OCI-LY3 (cell line): ENCODE results near the gene GJC2.

Experiments
- H2AFZ ChIP-seq: fragments of 200-600, 300-600 bp; shearing (Covaris generic); 2 replicates; pipeline ENCODE4 v1.6.0; 2014; ENCODE audit warnings: antibody characterized with exemption, low read depth, low read length
- H3K27ac ChIP-seq: fragments of 200-600, 300-600 bp; sonication (generic); 2 replicates; pipeline ENCODE4 v1.5.1; 2014; ENCODE audit warnings: mild to moderate bottlenecking, low read length, moderate library complexity, mixed read lengths
- H3K27me3 ChIP-seq: fragments of 200-600, 300-600 bp; sonication (generic); 2 replicates; pipeline ENCODE4 v1.6.1; 2014; ENCODE audit warnings: low read depth, low read length, mixed read lengths
- H3K36me3 ChIP-seq: fragments of 200-600, 300-600 bp; sonication (generic); replicated peaks from 2 replicates; pipeline ENCODE3; 2014; ENCODE audit warnings: low read depth, low read length, mixed read lengths
- H3K4me1 ChIP-seq: fragments of 300-600, 200-600 bp; sonication (generic); 2 replicates; pipeline ENCODE4 v1.6.1; 2014; ENCODE audit warnings: low read length, mixed read lengths
- H3K4me2 ChIP-seq: fragments of 200-600, 300-600 bp; sonication (generic); 2 replicates; pipeline ENCODE4 v1.6.1; 2014; ENCODE audit warnings: low read length, mixed read lengths
- H3K4me3 ChIP-seq: fragments of 300-600, 200-600 bp; sonication (generic); 2 replicates; pipeline ENCODE4 v1.5.1; 2014; ENCODE audit warnings: antibody characterized with exemption, mild to moderate bottlenecking, low read length, moderate library complexity
- H3K79me2 ChIP-seq: fragments of 300-600, 200-600 bp; shearing (Covaris generic); 2 replicates; pipeline ENCODE4 v1.6.1; 2014; ENCODE audit warnings: mild to moderate bottlenecking, low read length, mixed read lengths
- H3K9ac ChIP-seq: fragments of 300-600, 200-600 bp; shearing (Covaris generic); 2 replicates; pipeline ENCODE4 v1.6.0; 2014; ENCODE audit warnings: mild to moderate bottlenecking, low read length, moderate library complexity
- H3K9me3 ChIP-seq: fragments of 200-600, 300-600 bp; shearing (Covaris generic); 2 replicates; pipeline ENCODE4 v1.6.1; 2014; ENCODE audit warnings: low read length, mixed read lengths; ENCODE audit not compliant: insufficient read depth
- H4K20me1 ChIP-seq: fragments of 200-600, 300-600 bp; sonication (generic); 2 replicates; pipeline ENCODE4 v1.6.1; 2016; ENCODE audit warnings: low read length, mixed read lengths; ENCODE audit not compliant: insufficient read depth
- EZH2phosphoT487 ChIP-seq: fragments of 200-600 bp; shearing (Covaris generic); IDR thresholded peaks from 2 replicates; pipeline ENCODE4 v1.6.1; 2018; ENCODE audit warnings: antibody characterized with exemption, mixed run types, low read depth
- TF ChIP-seq, protein P1 (sequence below): fragments of 200-600, 300-600 bp; sonication (generic); IDR thresholded peaks from 2 replicates; pipeline ENCODE4 v1.5.1; 2014; ENCODE audit warnings: antibody characterized with exemption, low read length, low read depth

GJC2 gene

DNA sequence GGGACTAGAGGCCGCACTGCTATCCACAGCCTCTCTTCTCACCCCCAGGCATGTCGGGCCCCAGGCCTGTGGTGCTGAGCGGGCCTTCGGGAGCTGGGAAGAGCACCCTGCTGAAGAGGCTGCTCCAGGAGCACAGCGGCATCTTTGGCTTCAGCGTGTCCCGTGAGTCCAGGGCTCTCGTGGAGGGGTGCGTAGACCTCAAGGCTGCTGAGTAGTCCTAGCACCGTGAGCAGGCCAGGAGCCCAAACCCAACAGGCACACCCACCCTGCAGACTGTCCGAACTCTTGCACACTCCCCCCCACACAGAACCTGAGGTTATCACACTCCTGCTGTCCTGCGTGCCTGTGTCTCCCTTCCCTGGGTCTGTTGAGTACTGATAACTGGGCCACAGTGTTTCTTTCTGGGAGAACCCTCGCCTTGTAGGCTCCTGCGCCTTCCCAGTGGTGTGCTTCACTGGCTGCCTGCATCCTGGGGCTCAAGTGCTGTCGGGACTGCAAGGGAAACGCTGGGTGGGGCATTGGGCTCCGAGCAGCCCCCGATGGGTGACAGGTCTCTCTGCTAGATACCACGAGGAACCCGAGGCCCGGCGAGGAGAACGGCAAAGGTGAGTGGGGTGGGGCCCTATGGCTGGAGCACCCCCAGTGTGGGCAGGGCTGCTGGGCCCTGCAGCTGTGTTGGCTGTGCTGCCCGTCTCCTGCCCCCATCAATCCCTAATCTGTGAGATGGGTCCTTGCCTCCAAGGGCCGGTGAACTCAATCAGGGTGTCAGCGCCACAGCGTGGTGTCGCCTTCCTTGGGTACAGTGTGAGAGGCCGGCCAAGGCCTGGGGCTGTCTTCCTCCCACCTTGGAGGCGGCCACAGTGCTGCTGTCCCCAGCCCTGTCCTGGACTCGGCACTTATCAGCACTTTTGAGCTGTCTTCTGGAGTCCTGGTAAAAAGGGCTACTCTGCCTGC lies 4.0 kb upstream of the GJC2 start:
- peaks cover 60% of the 10 kb centered on the region for H3K79me2 ChIP-seq
- peaks cover 39% of the 10 kb centered on the region for H4K20me1 ChIP-seq
- H2AFZ ChIP-seq = no peak overlapping the region
- no peak overlapping the region for H3K9ac ChIP-seq
- TF ChIP-seq EZH2phosphoT487 = no peak
- TF ChIP-seq, protein P1, sequence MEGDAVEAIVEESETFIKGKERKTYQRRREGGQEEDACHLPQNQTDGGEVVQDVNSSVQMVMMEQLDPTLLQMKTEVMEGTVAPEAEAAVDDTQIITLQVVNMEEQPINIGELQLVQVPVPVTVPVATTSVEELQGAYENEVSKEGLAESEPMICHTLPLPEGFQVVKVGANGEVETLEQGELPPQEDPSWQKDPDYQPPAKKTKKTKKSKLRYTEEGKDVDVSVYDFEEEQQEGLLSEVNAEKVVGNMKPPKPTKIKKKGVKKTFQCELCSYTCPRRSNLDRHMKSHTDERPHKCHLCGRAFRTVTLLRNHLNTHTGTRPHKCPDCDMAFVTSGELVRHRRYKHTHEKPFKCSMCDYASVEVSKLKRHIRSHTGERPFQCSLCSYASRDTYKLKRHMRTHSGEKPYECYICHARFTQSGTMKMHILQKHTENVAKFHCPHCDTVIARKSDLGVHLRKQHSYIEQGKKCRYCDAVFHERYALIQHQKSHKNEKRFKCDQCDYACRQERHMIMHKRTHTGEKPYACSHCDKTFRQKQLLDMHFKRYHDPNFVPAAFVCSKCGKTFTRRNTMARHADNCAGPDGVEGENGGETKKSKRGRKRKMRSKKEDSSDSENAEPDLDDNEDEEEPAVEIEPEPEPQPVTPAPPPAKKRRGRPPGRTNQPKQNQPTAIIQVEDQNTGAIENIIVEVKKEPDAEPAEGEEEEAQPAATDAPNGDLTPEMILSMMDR = no peak
- peaks cover 7% of the 10 kb centered on the region for H3K4me1 ChIP-seq
- H3K4me3 ChIP-seq = no peak overlapping the region
- H3K27me3 ChIP-seq = no peaks in the 10 kb centered on the region
- no peak overlapping the region for H3K4me2 ChIP-seq
- no peak overlapping the region for H3K27ac ChIP-seq
- H3K36me3 ChIP-seq = peaks cover 12% of the 10 kb centered on the region
- no peaks in the 10 kb centered on the region for H3K9me3 ChIP-seq

DNA sequence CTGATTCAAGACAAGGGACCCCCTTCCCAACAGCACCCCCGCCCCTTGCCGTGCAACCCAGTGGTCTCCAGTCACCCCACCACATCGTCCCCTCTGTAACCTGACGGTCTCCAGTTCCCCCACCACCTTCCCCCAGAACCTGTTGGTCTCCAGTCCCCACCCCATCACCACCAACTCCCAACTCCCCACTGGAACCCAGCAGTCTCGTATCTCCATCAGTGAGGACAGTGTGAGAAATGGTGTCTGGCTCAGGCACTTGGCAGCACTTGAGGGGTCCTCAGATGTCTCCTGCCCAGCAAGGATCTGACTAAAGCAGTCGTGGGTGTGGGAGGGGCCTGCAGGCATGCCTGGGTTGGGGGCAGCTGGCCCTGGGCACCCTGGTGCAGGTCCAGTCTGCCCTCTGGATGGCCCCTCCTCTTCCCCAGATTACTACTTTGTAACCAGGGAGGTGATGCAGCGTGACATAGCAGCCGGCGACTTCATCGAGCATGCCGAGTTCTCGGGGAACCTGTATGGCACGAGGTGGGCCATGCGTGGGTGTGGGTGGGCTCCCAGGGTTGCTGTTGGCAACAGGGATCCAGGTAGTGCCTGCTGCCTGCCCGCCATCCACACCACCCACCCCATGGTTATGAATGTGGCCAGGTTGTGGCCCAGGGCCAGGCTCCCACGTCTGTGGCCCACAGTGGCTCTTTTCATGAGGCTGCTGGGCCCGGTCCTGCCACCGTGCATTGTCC lies 3.1 kb upstream of the GJC2 start:
- TF ChIP-seq, protein P1 = no peak
- no peak for TF ChIP-seq EZH2phosphoT487
- no peak overlapping the region for H3K9ac ChIP-seq
- no peak overlapping the region for H3K4me2 ChIP-seq
- no peak overlapping the region for H3K4me3 ChIP-seq
- H3K79me2 ChIP-seq = peaks cover 51% of the 10 kb centered on the region
- H2AFZ ChIP-seq = no peak overlapping the region
- H3K27ac ChIP-seq = no peak overlapping the region
- no peaks in the 10 kb centered on the region for H3K9me3 ChIP-seq
- H4K20me1 ChIP-seq = peaks cover 35% of the 10 kb centered on the region
- H3K4me1 ChIP-seq = peaks cover 3% of the 10 kb centered on the region
- H3K36me3 ChIP-seq = peaks cover 10% of the 10 kb centered on the region
- no peaks in the 10 kb centered on the region for H3K27me3 ChIP-seq

DNA sequence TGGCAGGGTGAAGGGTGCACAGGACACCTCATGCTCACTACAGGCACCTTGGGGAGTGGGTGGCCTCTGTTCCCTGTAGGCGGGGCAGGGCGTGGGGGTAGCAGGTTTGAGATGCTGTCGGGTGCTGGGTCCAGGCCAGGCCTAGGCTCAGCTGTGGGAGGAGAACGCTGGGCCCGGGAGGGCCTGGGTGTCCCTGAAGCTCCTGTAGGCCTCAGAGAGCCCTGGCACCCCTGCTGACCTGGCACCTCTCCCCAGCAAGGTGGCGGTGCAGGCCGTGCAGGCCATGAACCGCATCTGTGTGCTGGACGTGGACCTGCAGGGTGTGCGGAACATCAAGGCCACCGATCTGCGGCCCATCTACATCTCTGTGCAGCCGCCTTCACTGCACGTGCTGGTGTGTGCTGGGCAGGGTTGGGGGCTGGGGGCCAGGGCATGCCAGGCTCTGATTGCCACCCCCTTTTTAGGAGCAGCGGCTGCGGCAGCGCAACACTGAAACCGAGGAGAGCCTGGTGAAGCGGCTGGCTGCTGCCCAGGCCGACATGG lies 2.5 kb upstream of the GJC2 start:
- TF ChIP-seq, protein P1 = no peak
- TF ChIP-seq EZH2phosphoT487 = no peak
- H3K9me3 ChIP-seq = no peaks in the 10 kb centered on the region
- H3K4me1 ChIP-seq = no peaks in the 10 kb centered on the region
- no peak overlapping the region for H3K4me3 ChIP-seq
- H2AFZ ChIP-seq = no peak overlapping the region
- H3K79me2 ChIP-seq = peaks cover 45% of the 10 kb centered on the region
- H3K4me2 ChIP-seq = no peak overlapping the region
- H3K9ac ChIP-seq = no peak overlapping the region
- H4K20me1 ChIP-seq = peaks cover 29% of the 10 kb centered on the region
- no peaks in the 10 kb centered on the region for H3K27me3 ChIP-seq
- peaks cover 6% of the 10 kb centered on the region for H3K36me3 ChIP-seq
- no peak overlapping the region for H3K27ac ChIP-seq

DNA sequence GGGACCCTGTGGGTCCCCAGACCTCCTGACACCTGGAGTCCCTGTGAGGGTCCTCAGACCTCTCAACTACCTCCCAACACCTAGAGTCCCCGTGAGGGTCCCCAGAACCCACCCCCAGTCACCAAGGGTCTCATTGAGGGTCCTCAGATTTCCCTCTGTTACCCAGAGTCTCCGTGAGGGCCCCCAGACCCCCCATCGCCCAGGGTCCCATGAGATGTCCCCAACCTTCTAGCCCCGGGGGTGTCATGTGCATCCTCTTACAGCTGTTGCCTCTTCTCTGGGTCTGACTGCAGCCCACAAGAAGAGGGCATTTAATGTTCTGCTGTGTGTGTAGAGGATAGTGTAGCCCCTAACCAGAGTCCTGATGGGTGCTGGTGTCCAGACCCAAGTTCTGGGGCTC lies 2.0 kb upstream of the GJC2 start:
- Histone ChIP-seq H3K27me3 (no peaks in the 10 kb centered on the region), H3K27ac (no peak overlapping the region), H3K4me3 (no peak overlapping the region), H3K79me2 (peaks cover 39% of the 10 kb centered on the region), H3K9me3 (no peaks in the 10 kb centered on the region), H4K20me1 (peaks cover 23% of the 10 kb centered on the region), H3K9ac (no peak overlapping the region), H3K4me2 (no peak overlapping the region), H3K4me1 (no peaks in the 10 kb centered on the region), H2AFZ (no peak overlapping the region), H3K36me3 (peaks cover 6% of the 10 kb centered on the region)
- TF ChIP-seq, protein P1 = no peak
